ENCODE measurements around the gene NMBR. TPM values are rescaled to one million over a fixed set of nuclear protein-coding genes. Genes with fewer than 3 reads are reported as not detected.
A peak's percentile ranks its signal among the peaks of the same experiment; 100 is the strongest.
"Not testable (repeated sequence)": the region's sequence is repeated elsewhere in the genome, so short reads cannot be mapped to it uniquely, and the experiment has no call there.

The NMBR gene
- total RNA-seq: not detected

GRCh38 chr6:142146828-142147662, at the start of gene NMBR, which contains the start of gene VTA1:
Gene NMBR (minus strand): TSS chr6:142147122. CDS start chr6:142088658, 58,464 bp downstream.
Gene VTA1 (plus strand): TSS chr6:142147263. CDS start chr6:142147288, 25 bp downstream.
- POLR2A ChIA-PET: interaction anchor here (0.8 to 2.1 kb wide), 3 partner anchors 9 to 61 kb away, joined by 3 to 16 read pairs (median 7); no protein-coding TSS in a partner anchor
- DNase-seq: peak; percentile 97
- peak within 1 kb of the TSS; percentile 83 for H3K27ac Mint-ChIP-seq
- peak within 1 kb of the TSS; percentile 94 for H3K4me3 Mint-ChIP-seq
- no peaks in the 10 kb centered on the region for H3K27me3 Mint-ChIP-seq
- H3K4me1 Mint-ChIP-seq: peaks cover 48% of the 10 kb centered on the region
- H3K9me3 Mint-ChIP-seq: no peaks in the 10 kb centered on the region
- H3K36me3 Mint-ChIP-seq (ENCODE audit: low read depth): peaks cover 28% of the 10 kb centered on the region
- CTCF ChIA-PET: interaction anchor here (1.0 to 3.1 kb wide), 10 partner anchors 9 to 328 kb away, joined by 3 to 37 read pairs (median 5); no protein-coding TSS in a partner anchor

GRCh38 chr6:142195862-142196541, 49.1 kb upstream of the NMBR start:
- Mint-ChIP-seq H3K4me3 (no peak overlapping the region), H3K9me3 (no peaks in the 10 kb centered on the region), H3K27me3 (no peaks in the 10 kb centered on the region), H3K4me1 (peaks cover 5% of the 10 kb centered on the region), H3K36me3 (ENCODE audit: low read depth) (peaks cover 34% of the 10 kb centered on the region), H3K27ac (no peak overlapping the region)
- CTCF ChIA-PET: interaction anchor here (0.9 to 3.2 kb wide), 6 partner anchors 8 to 52 kb away, joined by 3 to 19 read pairs (median 6); no protein-coding TSS in a partner anchor
- DNase-seq: no peak
- POLR2A ChIA-PET: no interaction called here

- H3K27ac Mint-ChIP-seq: no peak overlapping the region
- CTCF ChIA-PET: interaction anchor here (1.7 kb wide), 1 partner anchor 38 kb away, joined by 4 read pairs; no protein-coding TSS in a partner anchor
- DNase-seq: no peak
- peaks cover 35% of the 10 kb centered on the region for H3K36me3 Mint-ChIP-seq (ENCODE audit: low read depth)
- no peak overlapping the region for H3K4me3 Mint-ChIP-seq
- no peaks in the 10 kb centered on the region for H3K9me3 Mint-ChIP-seq
- H3K27me3 Mint-ChIP-seq: no peaks in the 10 kb centered on the region
- POLR2A ChIA-PET: no interaction called here
- peaks cover 5% of the 10 kb centered on the region for H3K4me1 Mint-ChIP-seq
Measured at GRCh38 chr6:142193621-142194020, 46.7 kb upstream of the NMBR start.

DNA sequence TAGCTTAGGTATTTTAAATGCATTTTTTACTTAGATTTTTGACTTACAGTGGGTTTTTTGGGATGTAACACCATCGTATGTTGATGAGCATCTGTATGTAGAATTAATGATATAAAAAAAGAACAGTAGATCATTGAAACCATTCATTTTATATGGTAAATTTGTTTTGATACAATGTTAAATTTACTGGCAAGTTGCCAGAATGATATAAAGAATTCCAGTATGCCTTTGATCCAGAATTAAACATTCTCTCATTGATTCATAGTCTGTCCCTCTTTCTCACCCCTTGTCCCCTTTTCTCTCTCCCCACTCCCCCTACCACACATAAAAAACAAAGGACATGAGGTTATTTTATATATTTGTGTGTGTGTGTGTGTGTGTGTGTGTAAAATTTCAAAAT, 45.4 kb upstream of the NMBR start:
- POLR2A ChIA-PET: no interaction called here

DNA sequence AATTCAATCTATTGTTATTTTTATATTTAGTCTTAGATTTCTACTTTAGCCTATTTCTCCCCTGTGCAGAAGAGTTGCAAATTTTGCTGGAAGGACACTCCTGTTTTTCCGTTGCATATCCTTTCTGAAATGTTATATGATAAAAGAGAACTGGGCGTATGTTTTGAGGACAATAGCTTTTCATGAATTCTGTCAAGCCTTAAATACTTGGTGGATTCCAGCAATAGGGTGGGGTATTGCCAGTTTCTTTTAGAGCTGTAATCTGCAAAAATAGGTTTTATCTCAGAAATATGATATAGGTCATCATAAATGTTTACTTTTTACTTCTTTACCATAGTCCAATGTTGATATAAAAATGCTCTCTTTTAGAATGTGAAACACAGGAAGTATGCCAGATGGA, 42.1 kb upstream of the NMBR start:
- CTCF ChIA-PET: interaction anchor here (3.8 kb wide), 1 partner anchor 19 kb away, joined by 13 read pairs; no protein-coding TSS in a partner anchor
- Mint-ChIP-seq H3K36me3 (ENCODE audit: low read depth) (peaks cover 13% of the 10 kb centered on the region), H3K27ac (no peak overlapping the region), H3K27me3 (no peaks in the 10 kb centered on the region), H3K9me3 (no peaks in the 10 kb centered on the region), H3K4me1 (no peaks in the 10 kb centered on the region), H3K4me3 (no peak overlapping the region)
- POLR2A ChIA-PET: no interaction called here
- no peak for DNase-seq

More for the DNA sequence above, 45.4 kb upstream of the NMBR start:
- H3K4me3 Mint-ChIP-seq: no peak overlapping the region
- no peaks in the 10 kb centered on the region for H3K9me3 Mint-ChIP-seq
- DNase-seq: no peak
- CTCF ChIA-PET: interaction anchor here (1.7 to 3.8 kb wide), 2 partner anchors 16 to 36 kb away, joined by 4 to 13 read pairs; no protein-coding TSS in a partner anchor
- no peak overlapping the region for H3K27ac Mint-ChIP-seq
- H3K36me3 Mint-ChIP-seq (ENCODE audit: low read depth): peaks cover 31% of the 10 kb centered on the region
- H3K27me3 Mint-ChIP-seq: no peaks in the 10 kb centered on the region
- H3K4me1 Mint-ChIP-seq: peaks cover 5% of the 10 kb centered on the region

- H3K4me1 Mint-ChIP-seq; H3K4me3 Mint-ChIP-seq; DNase-seq; H3K27me3 Mint-ChIP-seq; H3K27ac Mint-ChIP-seq; POLR2A ChIA-PET; H3K9me3 Mint-ChIP-seq; H3K36me3 Mint-ChIP-seq (ENCODE audit: low read depth): not testable (repeated sequence)
- CTCF ChIA-PET: interaction anchor here (0.8 to 2.4 kb wide), 2 partner anchors 8 to 19 kb away, joined by 3 to 7 read pairs; no protein-coding TSS in a partner anchor
Measured at GRCh38 chr6:142188341-142188740, 41.4 kb upstream of the NMBR start.

DNA sequence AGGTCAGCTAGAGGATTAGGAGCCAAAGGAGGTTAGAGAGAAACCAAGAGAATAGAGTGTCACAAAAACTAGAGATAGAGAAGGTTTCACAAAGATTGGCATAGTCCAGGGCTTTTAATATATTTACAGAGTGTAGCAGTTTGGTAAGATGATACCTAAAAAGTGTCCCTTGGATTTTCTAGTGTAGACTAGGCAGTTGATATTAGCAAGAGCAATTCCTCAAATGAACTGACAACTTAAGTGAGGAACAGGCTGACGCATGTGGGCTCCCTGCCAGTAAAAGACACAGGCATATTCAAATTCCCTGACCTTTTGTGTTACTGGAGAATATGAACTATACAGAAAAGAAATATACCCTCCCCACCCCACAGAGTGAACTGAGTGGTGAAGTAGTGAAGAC, 40.3 kb upstream of the NMBR start:
- DNase-seq: no peak
- Mint-ChIP-seq H3K36me3 (ENCODE audit: low read depth) (peaks cover 12% of the 10 kb centered on the region), H3K9me3 (no peaks in the 10 kb centered on the region), H3K27ac (no peak overlapping the region), H3K27me3 (no peaks in the 10 kb centered on the region), H3K4me1 (peaks cover 2% of the 10 kb centered on the region), H3K4me3 (no peak overlapping the region)
- ChIA-PET CTCF (interaction anchor here (1.4 to 2.4 kb wide), 3 partner anchors 9 to 31 kb away, joined by 6 to 7 read pairs (median 6); no protein-coding TSS in a partner anchor), POLR2A (no interaction called here)

- Mint-ChIP-seq H3K4me1 (peaks cover 2% of the 10 kb centered on the region), H3K27me3 (no peaks in the 10 kb centered on the region), H3K9me3 (no peaks in the 10 kb centered on the region), H3K4me3 (no peak overlapping the region), H3K36me3 (ENCODE audit: low read depth) (peaks cover 17% of the 10 kb centered on the region), H3K27ac (no peak overlapping the region)
- ChIA-PET POLR2A (no interaction called here), CTCF (interaction anchor here (2.1 kb wide), 1 partner anchor 30 kb away, joined by 6 read pairs; no protein-coding TSS in a partner anchor)
- no peak for DNase-seq
Measured at GRCh38 chr6:142185641-142186040, 38.7 kb upstream of the NMBR start.

- H3K4me3 Mint-ChIP-seq: no peak overlapping the region
- H3K9me3 Mint-ChIP-seq: no peaks in the 10 kb centered on the region
- no peaks in the 10 kb centered on the region for H3K27me3 Mint-ChIP-seq
- no peak overlapping the region for H3K27ac Mint-ChIP-seq
- DNase-seq: no peak
- POLR2A ChIA-PET: no interaction called here
- H3K4me1 Mint-ChIP-seq: peaks cover 2% of the 10 kb centered on the region
- peaks cover 16% of the 10 kb centered on the region for H3K36me3 Mint-ChIP-seq (ENCODE audit: low read depth)
- CTCF ChIA-PET: no interaction called here
Measured at GRCh38 chr6:142184307-142184706, 37.4 kb upstream of the NMBR start.

DNA sequence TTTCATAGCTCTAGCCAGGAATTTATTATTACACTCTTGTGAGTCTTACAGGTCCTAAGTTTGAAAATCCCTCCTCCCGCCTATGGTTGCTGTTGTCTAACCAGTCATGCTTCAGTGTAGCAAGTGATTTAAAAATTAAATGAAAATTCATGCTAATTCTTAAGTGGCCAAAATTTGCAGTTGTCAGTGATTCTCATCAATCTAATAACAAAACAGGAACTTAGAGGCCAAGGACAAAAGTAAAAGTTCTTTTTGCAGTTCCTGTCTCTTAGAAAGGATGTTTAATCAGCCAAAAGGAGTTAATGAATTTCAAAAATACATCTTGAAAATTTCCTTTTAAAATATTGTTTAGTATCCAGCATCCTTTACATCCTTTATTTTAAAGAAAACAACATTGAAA, 36.4 kb upstream of the NMBR start:
- no peak for DNase-seq
- Mint-ChIP-seq H3K27me3 (no peaks in the 10 kb centered on the region), H3K4me3 (no peak overlapping the region), H3K4me1 (peaks cover 2% of the 10 kb centered on the region), H3K36me3 (ENCODE audit: low read depth) (peaks cover 13% of the 10 kb centered on the region), H3K27ac (no peak overlapping the region), H3K9me3 (no peaks in the 10 kb centered on the region)
- CTCF ChIA-PET: no interaction called here
- POLR2A ChIA-PET: no interaction called here

DNA sequence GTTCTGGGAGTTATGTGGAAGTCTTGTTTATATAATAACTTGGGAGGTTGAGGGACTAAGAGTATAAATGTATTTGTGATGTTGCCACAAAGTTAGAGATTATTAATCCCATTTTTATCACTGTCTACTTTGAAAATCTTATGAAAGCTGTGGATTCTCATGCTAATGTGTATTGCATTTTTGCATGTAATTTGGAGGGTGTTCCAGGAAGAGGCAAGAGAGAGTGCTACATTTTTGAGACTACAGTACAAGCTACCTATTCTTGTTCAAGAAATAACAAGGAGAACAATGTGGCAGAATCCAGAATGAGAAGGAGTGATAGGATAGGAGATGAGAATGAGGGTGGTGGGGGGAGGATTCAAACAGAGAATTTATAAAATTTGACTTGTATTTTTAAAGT, 35.1 kb upstream of the NMBR start:
- no peak overlapping the region for H3K27ac Mint-ChIP-seq
- H3K4me1 Mint-ChIP-seq: peaks cover 2% of the 10 kb centered on the region
- POLR2A ChIA-PET: no interaction called here
- H3K4me3 Mint-ChIP-seq: no peak overlapping the region
- CTCF ChIA-PET: no interaction called here
- H3K27me3 Mint-ChIP-seq: no peaks in the 10 kb centered on the region
- peaks cover 26% of the 10 kb centered on the region for H3K36me3 Mint-ChIP-seq (ENCODE audit: low read depth)
- H3K9me3 Mint-ChIP-seq: peaks cover 9% of the 10 kb centered on the region
- no peak for DNase-seq

- DNase-seq: no peak
- no peak overlapping the region for H3K27ac Mint-ChIP-seq
- no peaks in the 10 kb centered on the region for H3K27me3 Mint-ChIP-seq
- H3K4me1 Mint-ChIP-seq: peaks cover 2% of the 10 kb centered on the region
- peaks cover 11% of the 10 kb centered on the region for H3K9me3 Mint-ChIP-seq
- CTCF ChIA-PET: interaction anchor here (0.9 to 1.7 kb wide), 4 partner anchors 18 to 30 kb away, joined by 3 to 4 read pairs (median 3); no protein-coding TSS in a partner anchor
- H3K36me3 Mint-ChIP-seq (ENCODE audit: low read depth): peaks cover 55% of the 10 kb centered on the region
- POLR2A ChIA-PET: interaction anchor here (0.9 kb wide), 1 partner anchor 31 kb away, joined by 3 read pairs; the partner anchor contains the start of gene VTA1
- no peak overlapping the region for H3K4me3 Mint-ChIP-seq
Measured at GRCh38 chr6:142178129-142178528, 31.2 kb upstream of the NMBR start.

DNA sequence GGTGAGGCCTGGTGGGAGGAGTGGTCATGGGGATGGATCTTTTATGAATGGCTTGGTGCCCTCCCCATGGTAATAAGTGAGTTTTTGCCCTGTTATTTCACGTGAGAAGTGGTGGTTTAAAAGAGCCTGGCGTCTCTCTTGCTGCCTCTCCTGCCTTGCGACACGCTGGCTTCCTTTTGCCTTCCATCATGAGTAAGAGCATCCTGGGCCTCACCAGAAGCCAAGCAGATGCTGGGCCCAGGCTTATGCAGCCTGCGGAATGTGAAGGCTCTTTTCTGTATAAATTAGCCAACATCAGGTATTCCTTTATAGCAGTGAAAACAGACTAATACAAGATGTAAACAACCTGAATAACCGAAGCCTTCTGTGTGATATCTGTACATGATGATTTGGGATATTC, 27.8 kb upstream of the NMBR start:
- H3K4me1 Mint-ChIP-seq: no peaks in the 10 kb centered on the region
- H3K36me3 Mint-ChIP-seq (ENCODE audit: low read depth): peaks cover 67% of the 10 kb centered on the region
- H3K27me3 Mint-ChIP-seq: no peaks in the 10 kb centered on the region
- H3K9me3 Mint-ChIP-seq: peaks cover 11% of the 10 kb centered on the region
- no peak for DNase-seq
- no peak overlapping the region for H3K4me3 Mint-ChIP-seq
- no peak overlapping the region for H3K27ac Mint-ChIP-seq
- ChIA-PET POLR2A (no interaction called here), CTCF (no interaction called here)
